Measurements from ENCODE around the gene MEAF6.

DNA sequence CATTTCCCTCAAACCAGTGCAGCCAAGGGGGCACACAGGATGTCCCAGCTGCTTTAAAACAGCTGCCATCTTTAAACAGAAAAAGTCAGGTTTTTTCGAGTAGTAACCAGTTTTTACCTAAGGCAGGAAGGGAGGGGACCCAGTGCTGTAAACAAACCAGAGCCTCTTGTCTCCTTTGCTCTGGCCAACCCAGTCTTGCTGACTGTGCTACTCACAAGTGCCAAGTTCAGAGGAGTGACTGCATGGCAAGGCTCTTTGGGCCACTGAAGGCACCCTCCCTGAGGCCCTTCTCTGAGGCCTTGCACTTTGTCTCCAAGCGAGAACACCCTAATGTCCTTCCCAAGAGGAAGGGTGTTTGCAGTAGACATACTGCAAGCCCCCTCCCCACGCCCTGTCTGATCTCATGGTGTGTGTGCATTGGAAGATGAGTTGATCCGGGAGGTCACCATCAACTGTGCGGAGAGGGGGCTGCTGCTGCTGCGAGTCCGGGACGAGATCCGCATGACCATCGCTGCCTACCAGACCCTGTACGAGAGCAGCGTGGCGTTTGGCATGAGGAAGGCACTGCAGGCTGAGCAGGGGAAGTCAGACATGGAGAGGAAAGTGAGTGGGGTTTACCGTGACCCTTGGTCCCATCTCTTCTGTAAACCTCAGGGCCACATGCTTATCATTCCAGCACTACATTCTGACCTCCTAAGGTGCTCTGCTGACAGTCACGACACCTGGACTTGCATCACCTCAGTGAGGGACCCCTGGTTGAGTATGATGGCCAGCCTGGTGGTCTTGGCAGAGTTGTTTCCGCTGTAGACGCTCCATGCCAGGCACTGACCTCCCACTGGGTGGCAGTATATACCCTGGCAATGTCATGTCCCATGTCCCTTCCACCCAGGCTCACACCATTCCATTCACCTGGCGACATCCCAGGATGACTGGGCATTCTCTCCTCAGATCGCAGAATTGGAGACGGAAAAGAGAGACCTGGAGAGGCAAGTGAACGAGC, 46.9 kb upstream of the MEAF6 start:
- TF ChIP-seq ARNT (IDR thresholded peaks at IDR 0.05) (no peak), HDGF (IDR thresholded peaks at IDR 0.05; ENCODE audit: borderline replicate concordance) (no peak), TARDBP (IDR thresholded peaks at IDR 0.05) (no peak)
